Measurements from ENCODE around the gene RAB39B. TPM values are rescaled to one million over a fixed set of nuclear protein-coding genes. Genes with fewer than 3 reads are reported as not detected.
A peak's percentile ranks its signal among the peaks of the same experiment; 100 is the strongest.
"Not testable (repeated sequence)": the region's sequence is repeated elsewhere in the genome, so short reads cannot be mapped to it uniquely, and the experiment has no call there.

Gene RAB39B
- total RNA-seq, 1 donor = 0.43 TPM

- DNase-seq (ENCODE audit: low read depth) = peak; percentile 15
- TF ChIP-seq, protein P1, sequence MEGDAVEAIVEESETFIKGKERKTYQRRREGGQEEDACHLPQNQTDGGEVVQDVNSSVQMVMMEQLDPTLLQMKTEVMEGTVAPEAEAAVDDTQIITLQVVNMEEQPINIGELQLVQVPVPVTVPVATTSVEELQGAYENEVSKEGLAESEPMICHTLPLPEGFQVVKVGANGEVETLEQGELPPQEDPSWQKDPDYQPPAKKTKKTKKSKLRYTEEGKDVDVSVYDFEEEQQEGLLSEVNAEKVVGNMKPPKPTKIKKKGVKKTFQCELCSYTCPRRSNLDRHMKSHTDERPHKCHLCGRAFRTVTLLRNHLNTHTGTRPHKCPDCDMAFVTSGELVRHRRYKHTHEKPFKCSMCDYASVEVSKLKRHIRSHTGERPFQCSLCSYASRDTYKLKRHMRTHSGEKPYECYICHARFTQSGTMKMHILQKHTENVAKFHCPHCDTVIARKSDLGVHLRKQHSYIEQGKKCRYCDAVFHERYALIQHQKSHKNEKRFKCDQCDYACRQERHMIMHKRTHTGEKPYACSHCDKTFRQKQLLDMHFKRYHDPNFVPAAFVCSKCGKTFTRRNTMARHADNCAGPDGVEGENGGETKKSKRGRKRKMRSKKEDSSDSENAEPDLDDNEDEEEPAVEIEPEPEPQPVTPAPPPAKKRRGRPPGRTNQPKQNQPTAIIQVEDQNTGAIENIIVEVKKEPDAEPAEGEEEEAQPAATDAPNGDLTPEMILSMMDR (IDR thresholded peaks at IDR 0.05; ENCODE audit: insufficient read depth, low read depth, low read length) = no peak
Observed at GRCh38 chrX:155235891-155236290, 28.4 kb downstream of the RAB39B start.

GRCh38 chrX:155231163-155231562, 33.1 kb downstream of the RAB39B start:
- no peak for DNase-seq (ENCODE audit: low read depth)
- TF ChIP-seq, protein P1 (IDR thresholded peaks at IDR 0.05; ENCODE audit: insufficient read depth, low read depth, low read length) = no peak
- H3K4me3 ChIP-seq (ENCODE audit: low read depth, low read length) = no peak overlapping the region

More at GRCh38 chrX:155235891-155236290, 28.4 kb downstream of the RAB39B start:
- H3K4me3 ChIP-seq (ENCODE audit: low read depth, low read length) = no peak overlapping the region

DNA sequence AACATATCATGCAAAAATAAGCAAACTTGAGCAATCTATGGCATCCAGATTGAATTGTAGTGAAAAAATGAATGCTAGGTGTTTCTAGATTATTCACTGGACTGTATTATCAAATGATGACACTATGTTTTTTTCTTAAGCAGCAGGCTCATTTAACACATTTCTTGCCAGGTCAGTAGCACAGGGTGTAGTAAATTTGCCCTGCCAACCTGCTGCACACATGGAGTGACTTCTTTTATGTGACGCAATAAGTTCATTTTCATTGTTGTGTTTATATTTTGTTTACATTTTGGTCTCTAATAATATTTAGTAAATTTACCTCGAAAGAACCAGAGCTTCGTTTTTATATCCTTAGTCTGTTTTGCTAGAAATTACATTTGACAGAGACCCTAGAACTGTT, 38.5 kb downstream of the RAB39B start:
- DNase-seq (ENCODE audit: low read depth) = no peak
- no peak overlapping the region for H3K4me3 ChIP-seq (ENCODE audit: low read depth, low read length)
- TF ChIP-seq, protein P1 (IDR thresholded peaks at IDR 0.05; ENCODE audit: insufficient read depth, low read depth, low read length) = no peak

DNA sequence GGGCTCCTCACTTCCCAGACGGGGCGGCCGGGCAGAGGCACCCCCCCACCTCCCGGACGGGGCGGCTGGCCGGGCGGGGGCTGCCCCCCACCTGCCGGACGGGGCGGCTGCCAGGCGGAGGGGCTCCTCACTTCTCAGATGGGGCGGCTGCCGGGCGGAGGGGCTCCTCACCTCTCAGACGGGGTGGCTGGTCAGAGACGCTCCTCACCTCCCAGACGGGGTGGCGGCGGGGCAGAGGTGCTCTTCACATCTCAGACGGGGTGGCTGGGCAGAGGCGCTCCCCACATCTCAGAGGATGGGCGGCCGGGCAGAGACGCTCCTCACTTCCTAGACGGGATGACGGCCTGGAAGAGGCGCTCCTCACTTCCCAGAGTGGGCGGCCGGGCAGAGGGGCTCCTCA, 40.5 kb downstream of the RAB39B start:
- H3K4me3 ChIP-seq (ENCODE audit: low read depth, low read length); DNase-seq (ENCODE audit: low read depth): not testable (repeated sequence)

DNA sequence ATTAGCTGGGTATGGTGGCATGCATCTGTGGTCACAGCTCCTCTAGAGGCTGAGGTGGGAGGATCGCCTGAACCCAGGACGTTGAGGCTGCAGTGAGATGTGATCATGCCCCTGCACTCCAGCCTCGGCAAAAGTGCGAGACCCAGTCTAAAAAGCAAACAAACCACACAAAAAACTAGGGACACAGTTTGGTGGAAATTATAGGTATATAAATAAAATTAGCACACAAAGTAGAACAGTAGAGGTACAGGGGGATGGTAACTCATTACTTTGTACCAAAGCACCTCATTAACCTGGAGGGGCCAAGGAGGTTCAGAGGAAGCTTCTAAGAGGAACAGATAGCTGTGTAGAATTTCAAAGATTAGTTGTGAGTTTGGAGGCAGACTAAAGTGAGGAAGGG, 42.9 kb downstream of the RAB39B start:
- TF ChIP-seq, protein P1 (IDR thresholded peaks at IDR 0.05; ENCODE audit: insufficient read depth, low read depth, low read length) = no peak
- no peak for DNase-seq (ENCODE audit: low read depth)
- H3K4me3 ChIP-seq (ENCODE audit: low read depth, low read length) = no peak overlapping the region

DNA sequence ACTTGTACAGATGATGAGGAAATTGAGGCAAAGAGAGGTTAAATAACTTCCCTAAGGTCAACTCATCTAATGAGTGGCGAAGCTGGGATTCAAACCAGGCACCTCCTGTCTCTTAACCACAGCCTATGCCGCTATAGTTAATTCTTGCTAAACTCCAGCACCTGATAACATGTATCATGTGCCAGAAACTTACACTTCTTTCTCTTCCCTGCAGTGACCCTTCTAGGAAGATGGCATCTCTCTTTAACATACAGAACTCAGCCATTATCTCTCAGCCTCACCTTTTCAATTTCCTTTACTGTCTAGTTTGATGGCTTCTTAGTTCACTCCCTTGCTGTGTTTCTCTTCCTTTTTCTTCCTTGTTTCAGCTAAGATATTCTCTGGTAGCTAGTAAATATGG, 45.5 kb downstream of the RAB39B start:
- no peak for DNase-seq (ENCODE audit: low read depth)

DNA sequence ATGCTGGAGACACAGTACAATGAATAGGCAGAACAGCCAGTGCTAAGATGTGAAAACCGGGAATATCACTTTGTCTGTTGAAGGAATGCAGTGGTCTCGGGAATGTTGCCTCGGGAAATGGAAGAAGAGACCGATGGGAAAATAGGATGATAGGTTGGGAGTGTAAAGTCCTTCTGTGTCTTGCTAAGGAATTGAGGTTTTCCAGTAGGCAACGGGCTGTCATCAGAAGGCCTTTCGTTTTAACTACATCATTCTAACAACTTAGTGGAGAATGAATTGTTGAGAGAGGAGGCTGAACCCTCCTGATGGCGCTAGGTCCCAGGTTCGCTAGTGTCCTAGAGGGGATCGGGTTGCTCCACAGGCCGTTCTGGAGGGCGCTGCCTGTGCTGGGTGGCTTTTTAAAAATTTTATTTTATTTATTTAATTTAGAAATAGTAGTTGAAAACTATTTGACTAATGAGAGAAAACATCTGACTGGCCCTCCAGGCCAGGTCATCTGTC, 47.3 kb downstream of the RAB39B start:
- TF ChIP-seq, protein P1 (IDR thresholded peaks at IDR 0.05; ENCODE audit: insufficient read depth, low read depth, low read length) = no peak
- H3K4me3 ChIP-seq (ENCODE audit: low read depth, low read length) = peak overlapping the region; percentile 85
- no peak for DNase-seq (ENCODE audit: low read depth)

More for the DNA sequence above, 45.5 kb downstream of the RAB39B start:
- TF ChIP-seq, protein P1 (IDR thresholded peaks at IDR 0.05; ENCODE audit: insufficient read depth, low read depth, low read length) = no peak
- H3K4me3 ChIP-seq (ENCODE audit: low read depth, low read length) = no peak overlapping the region

Measured in fibroblast of villous mesenchyme (primary cell).